Measurements from ENCODE around the gene LIPC. TPM values are rescaled to one million over a fixed set of nuclear protein-coding genes. Genes with fewer than 3 reads are reported as not detected.

LIPC gene
- total and polyA plus RNA-seq, 2 of the 4 experiments (the other 2 are of a cell fraction) = 0.07 TPM; not detected in 1

GRCh38 chr15:58441376-58442070 lies 9.7 kb downstream of the LIPC start:
- Histone ChIP-seq H2BK20ac (ENCODE audit: low read depth, low read length) (peak overlapping the region; percentile 99), H3K4me2 (ENCODE audit: low read depth, low read length) (no peak overlapping the region), H3K9ac (ENCODE audit: low read depth, low read length) (no peak overlapping the region), H3K79me1 (ENCODE audit: low read depth in 1 of 2, low read length in 2 of 2) (no peaks in the 10 kb centered on the region), H3K27ac (ENCODE audit: insufficient read depth, low read length) (peak overlapping the region; percentile 40; the same call in 1 of the 2 replicates), H3K14ac (replicated peaks; ENCODE audit: low read depth, low read length) (peak overlapping the region; percentile 89), H3K23ac (ENCODE audit: low read depth, low read length) (peak overlapping the region; percentile 55), H3K9me1 (ENCODE audit: insufficient read depth, low read length) (peaks cover 17% of the 10 kb centered on the region), H3K36me3 (ENCODE audit: control insufficient read depth, insufficient read depth, low read length) (no peaks in the 10 kb centered on the region), H4K5ac (ENCODE audit: low read depth, low read length) (peak overlapping the region; percentile 86), H3K4ac (ENCODE audit: low read depth, low read length) (peak overlapping the region; percentile 97), H3K27me3 (ENCODE audit: control insufficient read depth, insufficient read depth, low read length) (no peaks in the 10 kb centered on the region), H3K9me3 (ENCODE audit: control insufficient read depth, insufficient read depth, low read length) (no peaks in the 10 kb centered on the region), H2AK5ac (ENCODE audit: low read depth, low read length) (peak overlapping the region; percentile 94), H4K20me1 (ENCODE audit: insufficient read depth, low read length) (no peaks in the 10 kb centered on the region), H3K4me3 (ENCODE audit: insufficient read depth, low read depth, low read length) (no peak overlapping the region), H2BK5ac (ENCODE audit: low read depth, low read length, poor library complexity, severe bottlenecking) (peak overlapping the region; percentile 32), H3K4me1 (ENCODE audit: control insufficient read depth, insufficient read depth, low read length) (peaks cover 24% of the 10 kb centered on the region), H3K18ac (ENCODE audit: low read depth, low read length) (peak overlapping the region; percentile 85), H2AK9ac (replicated peaks; ENCODE audit: low read depth, low read length, poor library complexity) (peak overlapping the region; percentile 53), H4K91ac (ENCODE audit: insufficient read depth, low read depth, low read length) (peak overlapping the region; percentile 96), H4K8ac (ENCODE audit: low read depth in 2 of 2, low read length in 2 of 2) (peak overlapping the region; percentile 48 to 89), H2BK15ac (ENCODE audit: low read depth, low read length) (peak overlapping the region; percentile 89), H3K56ac (ENCODE audit: extremely low read depth, insufficient read depth, low read length) (peak overlapping the region; percentile 36; the same call in 1 of the 2 replicates), H2BK120ac (ENCODE audit: low read depth, low read length) (peak overlapping the region; percentile 97), H2AFZ (replicated peaks; ENCODE audit: low read length, poor library complexity) (peak overlapping the region; percentile 36)
- intact Hi-C loops (cut with micrococcal nuclease) (no loop called here), dilution Hi-C loops (cut with HindIII; ENCODE audit: low sequenced_read_pairs, unreplicated experiment) (no loop called here), in situ Hi-C loops (cut with MboI; ENCODE audit: low sequenced_read_pairs) (no loop called here)
- no CpG with 5 or more reads among the region's 9 CpGs for WGBS, 2 experiments (ENCODE audit: extremely low coverage in 2 of 2, insufficient read length in 1 of 2)
- TF ChIP-seq USF2 (IDR thresholded peaks at IDR 0.05; ENCODE audit: low read depth, low read length) = no peak
- TF ChIP-seq SMC3 (IDR thresholded peaks at IDR 0.05; ENCODE audit: low read depth, low read length) = 0 out of 2 replicates have a peak, but pooled peaks have one; percentile 7
- peak; percentile 35; the same call in 1 of the 2 replicates for TF ChIP-seq FOS (IDR thresholded peaks at IDR 0.05; ENCODE audit: low read depth, low read length)
- TF ChIP-seq MAFK (IDR thresholded peaks at IDR 0.05; ENCODE audit: low read depth, low read length) = 0 out of 2 replicates have a peak, but pooled peaks have one; percentile 10
- peak; percentile 39; the same call in 1 of the 2 replicates for TF ChIP-seq NFE2L2 (IDR thresholded peaks at IDR 0.05; ENCODE audit: low read depth, low read length)
- peak; percentile 45 for ATAC-seq (ENCODE audit: low read depth)
- POLR2A ChIA-PET (ENCODE audit: unreplicated experiment) = no interaction called here
- BruUV-seq (replicated peaks) = no TSS peak
- DNase-seq = peak; percentile 87
- CTCF ChIA-PET = interaction anchor here (1.0 to 1.3 kb wide), 2 partner anchors 19 to 213 kb away, joined by 3 to 4 read pairs; no protein-coding TSS in a partner anchor

Data from IMR-90 (cell line).